ENCODE data around the gene FAM199X. TPM values are rescaled to one million over a fixed set of nuclear protein-coding genes. Genes with fewer than 3 reads are reported as not detected.

The FAM199X gene
- total RNA-seq, 4 donors from 2014 or later, result 23.6 to 33.8 (median 26.3) TPM

GRCh38 chrX:104137496-104137895 lies 28.8 kb upstream of the FAM199X start:
- H3K27me3 ChIP-seq, result no peaks in the 10 kb centered on the region
- WGBS, 2 donors (ENCODE audit: low coverage in 1 of 2), result 33 to 56% methylated on average over 1 to 3 of the region's 3 CpGs
- no peak overlapping the region for H3K27ac ChIP-seq
- no peaks in the 10 kb centered on the region for H3K36me3 ChIP-seq
- TF ChIP-seq POLR2AphosphoS5 (IDR thresholded peaks at IDR 0.05) (no peak), EP300 (IDR thresholded peaks at IDR 0.05) (no peak), CTCF (IDR thresholded peaks at IDR 0.05) (no peak), POLR2A (IDR thresholded peaks at IDR 0.05) (no peak)
- no peak for ATAC-seq
- peaks cover 0 to 11% (median 5%) of the 10 kb centered on the region in 3 donors for H3K4me1 ChIP-seq
- H3K4me3 ChIP-seq, result no peak overlapping the region
- H3K9me3 ChIP-seq, result no peaks in the 10 kb centered on the region

GRCh38 chrX:104141087-104141760 lies 25.0 kb upstream of the FAM199X start:
- Histone ChIP-seq H3K9me3 (no peaks in the 10 kb centered on the region), H3K36me3 (no peaks in the 10 kb centered on the region), H3K4me1 (no peaks in the 10 kb centered on the region), H3K27me3 (no peaks in the 10 kb centered on the region), H3K4me3 (no peak overlapping the region), H3K27ac (no peak overlapping the region)
- ATAC-seq, result no peak
- 77 to 84% methylated on average over 4 to 5 of the region's 8 CpGs for WGBS, 2 donors (ENCODE audit: low coverage in 1 of 2)
- no peak for TF ChIP-seq POLR2A (IDR thresholded peaks at IDR 0.05)
- no peak for TF ChIP-seq EP300 (IDR thresholded peaks at IDR 0.05)
- no peak for TF ChIP-seq POLR2AphosphoS5 (IDR thresholded peaks at IDR 0.05)
- TF ChIP-seq CTCF (IDR thresholded peaks at IDR 0.05), result no peak

- TF ChIP-seq EP300 (IDR thresholded peaks at IDR 0.05), result no peak
- TF ChIP-seq CTCF (IDR thresholded peaks at IDR 0.05), result no peak
- no peak for TF ChIP-seq POLR2AphosphoS5 (IDR thresholded peaks at IDR 0.05)
- TF ChIP-seq POLR2A (IDR thresholded peaks at IDR 0.05), result no peak
- H3K4me3 ChIP-seq, result no peak overlapping the region
- H3K36me3 ChIP-seq, result no peaks in the 10 kb centered on the region
- H3K27me3 ChIP-seq, result no peaks in the 10 kb centered on the region
- no CpG with 5 or more reads among the region's 1 CpG for WGBS, 2 donors (ENCODE audit: low coverage in 1 of 2)
- ATAC-seq, result no peak
- H3K27ac ChIP-seq, result no peak overlapping the region
- no peaks in the 10 kb centered on the region for H3K9me3 ChIP-seq
- peaks cover 0 to 12% (median 0%) of the 10 kb centered on the region in 3 donors for H3K4me1 ChIP-seq
Observed at GRCh38 chrX:104151037-104151436, 15.2 kb upstream of the FAM199X start.

GRCh38 chrX:104156630-104157529 lies 9.4 kb upstream of the FAM199X start, which contains the start of gene SLC25A53:
Gene SLC25A53 (minus strand): TSS chrX:104157009. CDS start chrX:104105257, 51,752 bp downstream.
- WGBS, 2 donors (ENCODE audit: low coverage in 1 of 2), result 0 to 32% methylated on average over 14 to 30 of the region's 44 CpGs

More at GRCh38 chrX:104156630-104157529, 9.4 kb upstream of the FAM199X start, which contains the start of gene SLC25A53:
- peaks cover 0 to 21% (median 0%) of the 10 kb centered on the region in 3 donors for H3K4me1 ChIP-seq
- no peaks in the 10 kb centered on the region for H3K9me3 ChIP-seq
- TF ChIP-seq EP300 (IDR thresholded peaks at IDR 0.05) (no peak), CTCF (IDR thresholded peaks at IDR 0.05) (no peak), POLR2AphosphoS5 (IDR thresholded peaks at IDR 0.05) (peak; percentile 54), POLR2A (IDR thresholded peaks at IDR 0.05) (peak; percentile 28 to 30)
- H3K4me3 ChIP-seq, result peak within 1 kb of the TSS; percentile 60 to 64
- H3K27ac ChIP-seq, result peak within 1 kb of the TSS; percentile 73 to 94 (median 90)
- peak; percentile 92 for ATAC-seq
- no peaks in the 10 kb centered on the region for H3K36me3 ChIP-seq
- no peaks in the 10 kb centered on the region for H3K27me3 ChIP-seq

Data from gastroesophageal sphincter (tissue), 4 donors.